Kidney (tissue), 14 donors: ENCODE results near the gene PPIF. TPM values are rescaled to one million over a fixed set of nuclear protein-coding genes. Genes with fewer than 3 reads are reported as not detected.

Experiments
- DNase-seq, 5 donors: peaks; one replicate each; pipeline ENCODE4 v3.0.0-alpha.2; 2013 to 2020
- FAIRE-seq: peaks from 2 replicates; lab custom pipeline; 2012; peaks lifted over from hg19 to GRCh38; lab: Jason Lieb, UNC
- H3K27ac ChIP-seq, 2 donors: one replicate each; pipeline ENCODE4 v1.7.0; 2013; ENCODE audit warnings: low read depth in 2 of 2, low read length in 2 of 2, inconsistent platforms in 1 of 2
- H3K27me3 ChIP-seq: one replicate; pipeline ENCODE4 v1.7.1; 2013; ENCODE audit warnings: low read length, inconsistent platforms; ENCODE audit not compliant: control insufficient read depth, insufficient read depth
- H3K36me3 ChIP-seq, 3 donors: one replicate each; pipeline versions ENCODE4 v1.7.0 to v1.7.1; 2013; ENCODE audit warnings: low read length in 3 of 3, control low read depth in 1 of 3, inconsistent platforms in 1 of 3; ENCODE audit not compliant: insufficient read depth in 3 of 3, control insufficient read depth in 2 of 3
- H3K4me1 ChIP-seq, 3 donors: one replicate each; pipeline versions ENCODE4 v1.7.0 to v1.7.1; 2013; ENCODE audit warnings: low read length in 3 of 3, inconsistent platforms in 1 of 3, low read depth in 1 of 3; ENCODE audit not compliant: control insufficient read depth in 2 of 3, insufficient read depth in 2 of 3
- H3K4me3 ChIP-seq, 3 donors: one replicate each; pipeline versions ENCODE4 v1.7.0 to v1.8.1; 2013; ENCODE audit warnings: low read length in 3 of 3, control low read depth in 1 of 3, inconsistent platforms in 1 of 3
- H3K9ac ChIP-seq, 3 donors: one replicate each; pipeline versions ENCODE4 v1.7.0 to v1.7.1; 2013; ENCODE audit warnings: low read length in 3 of 3, control low read depth in 1 of 3, inconsistent platforms in 1 of 3
- H3K9me3 ChIP-seq, 3 donors: one replicate each; pipeline versions ENCODE4 v1.7.0 to v1.7.1; 2013; ENCODE audit warnings: low read length in 3 of 3, control low read depth in 1 of 3, inconsistent platforms in 1 of 3; ENCODE audit not compliant: control insufficient read depth in 2 of 3, insufficient read depth in 1 of 3
- intact Hi-C: fragments of 100-400 bp; cut with DNase I; formaldehyde crosslinking; loops from one replicate; pipeline ENCODE4 v1.11.1; 2022
- polyA plus RNA-seq: library from polyadenylated mRNA; stranded (reverse); fragments of 350-450 nt; fragmentation: Illumina TruSeq; extraction: RNeasy Lipid Tissue Mini Kit (QIAGEN cat#74804); gene quantifications from one replicate; pipeline ENCODE4 v1.2.3, GENCODE V29; 2014; ENCODE audit warnings: low read depth, low replicate concordance; ENCODE audit not compliant: insufficient read depth
- total RNA-seq: library from RNA; stranded (reverse); fragmentation: NEBNext Ultra II Directional; extraction: Animal tissue kit (Norgen Biotek cat#: 25700); gene quantifications from one replicate; pipeline ENCODE4 v1.2.1, GENCODE V29; 2021
- TF ChIP-seq, protein P1 (sequence below): IDR thresholded peaks from 3 replicates; pipeline ENCODE4 v1.5.1; 2012; ENCODE audit warnings: mild to moderate bottlenecking, moderate library complexity, borderline replicate concordance; ENCODE audit not compliant: insufficient read depth; ENCODE audit errors: extremely low read depth
- donor health status: control.
- donor health status: control.
- donor health status: control.
- donor health status: control.
- donor health status: control.
- donor health status: DM: yes; HTN: yes; CAD: no.
- donor health status: Normal renal cell carcinoma (clear cell type).

PPIF gene
- total and polyA plus RNA-seq, 2 donors from 2014 or later, result 36.7 to 120 TPM

DNA sequence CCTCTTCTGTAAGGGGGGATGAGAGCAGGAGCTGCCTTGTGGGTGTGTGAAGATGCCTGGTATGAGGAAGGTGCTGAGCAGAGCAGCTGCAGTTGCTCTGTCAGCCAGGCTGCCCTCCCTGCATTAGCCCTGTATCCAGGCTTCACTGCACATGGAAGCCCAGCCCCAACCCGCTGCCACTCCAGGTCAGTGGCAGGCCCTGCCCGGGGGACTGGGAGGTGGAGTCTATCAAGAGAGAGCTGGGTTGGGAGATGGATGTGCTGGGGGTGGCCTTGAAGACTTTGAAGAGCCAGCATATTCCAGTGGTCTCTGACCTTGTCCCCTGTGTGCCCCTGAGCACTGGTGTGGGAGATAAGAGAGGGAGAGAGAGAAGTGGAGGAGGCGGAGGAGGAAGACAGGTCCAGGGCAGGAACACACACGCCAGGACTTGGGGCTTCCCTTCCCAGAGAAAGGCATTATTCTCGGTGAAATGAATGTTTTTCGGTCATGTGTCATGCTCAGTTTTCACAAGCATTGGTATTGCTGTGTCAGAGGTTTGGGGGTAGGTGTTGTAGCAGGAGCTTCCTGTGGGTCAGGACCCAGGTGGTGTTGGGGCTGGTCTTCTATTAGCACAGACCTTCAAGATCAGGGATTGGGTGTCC, 2.6 kb downstream of the PPIF start:
- Histone ChIP-seq H3K4me1 (peaks cover 0 to 13% (median 5%) of the 10 kb centered on the region in 3 donors), H3K27ac (no peak overlapping the region), H3K4me3 (no peak overlapping the region), H3K27me3 (no peaks in the 10 kb centered on the region), H3K9ac (no peak overlapping the region), H3K36me3 (peaks cover 7 to 48% (median 17%) of the 10 kb centered on the region in 3 donors), H3K9me3 (no peaks in the 10 kb centered on the region)
- TF ChIP-seq, protein P1, sequence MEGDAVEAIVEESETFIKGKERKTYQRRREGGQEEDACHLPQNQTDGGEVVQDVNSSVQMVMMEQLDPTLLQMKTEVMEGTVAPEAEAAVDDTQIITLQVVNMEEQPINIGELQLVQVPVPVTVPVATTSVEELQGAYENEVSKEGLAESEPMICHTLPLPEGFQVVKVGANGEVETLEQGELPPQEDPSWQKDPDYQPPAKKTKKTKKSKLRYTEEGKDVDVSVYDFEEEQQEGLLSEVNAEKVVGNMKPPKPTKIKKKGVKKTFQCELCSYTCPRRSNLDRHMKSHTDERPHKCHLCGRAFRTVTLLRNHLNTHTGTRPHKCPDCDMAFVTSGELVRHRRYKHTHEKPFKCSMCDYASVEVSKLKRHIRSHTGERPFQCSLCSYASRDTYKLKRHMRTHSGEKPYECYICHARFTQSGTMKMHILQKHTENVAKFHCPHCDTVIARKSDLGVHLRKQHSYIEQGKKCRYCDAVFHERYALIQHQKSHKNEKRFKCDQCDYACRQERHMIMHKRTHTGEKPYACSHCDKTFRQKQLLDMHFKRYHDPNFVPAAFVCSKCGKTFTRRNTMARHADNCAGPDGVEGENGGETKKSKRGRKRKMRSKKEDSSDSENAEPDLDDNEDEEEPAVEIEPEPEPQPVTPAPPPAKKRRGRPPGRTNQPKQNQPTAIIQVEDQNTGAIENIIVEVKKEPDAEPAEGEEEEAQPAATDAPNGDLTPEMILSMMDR, result no peak
- intact Hi-C loops, result no loop called here
- FAIRE-seq, result no peak
- peak; percentile 50 to 77 (median 63) for DNase-seq

DNA sequence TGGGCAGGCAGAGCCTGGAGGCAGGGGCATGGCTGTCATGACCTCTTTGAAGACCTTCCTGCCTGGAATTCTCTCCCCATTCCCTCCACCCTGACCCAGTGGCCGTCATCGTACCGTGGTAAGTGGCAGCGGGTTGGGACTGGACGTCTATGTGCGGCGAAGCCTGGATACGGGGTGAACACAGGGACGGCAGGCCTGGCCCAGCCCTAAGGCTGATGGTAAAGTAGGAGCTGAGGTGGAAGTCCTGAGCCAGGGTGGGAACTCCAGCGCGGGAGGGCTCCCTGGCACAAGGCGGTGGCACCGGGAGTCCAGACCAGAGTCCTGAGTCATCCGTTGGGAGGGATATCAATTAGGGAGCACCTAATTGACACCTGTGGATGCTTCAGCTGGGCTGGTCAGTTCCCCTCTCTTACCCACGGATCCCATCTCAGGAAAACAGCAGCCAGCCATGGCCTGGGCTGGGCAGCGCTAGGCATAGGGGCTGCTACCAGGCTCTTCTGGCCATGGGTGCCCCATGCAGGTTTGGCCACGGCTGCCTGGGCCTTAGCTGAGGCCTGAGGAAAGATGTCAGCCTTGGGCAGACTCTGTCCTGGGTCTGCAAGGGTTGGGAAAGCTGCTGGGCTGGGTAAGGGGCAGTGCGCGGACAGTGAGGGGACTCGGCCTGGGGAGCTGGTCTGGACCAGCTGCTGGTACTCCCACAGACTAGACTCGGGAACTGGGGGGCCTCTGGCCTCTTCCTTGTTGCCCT, 3.3 kb downstream of the PPIF start:
- DNase-seq (no peak), FAIRE-seq (no peak)
- Histone ChIP-seq H3K9ac (no peak overlapping the region), H3K36me3 (peaks cover 7 to 48% (median 17%) of the 10 kb centered on the region in 3 donors), H3K27ac (no peak overlapping the region), H3K9me3 (no peaks in the 10 kb centered on the region), H3K27me3 (no peaks in the 10 kb centered on the region), H3K4me3 (no peak overlapping the region), H3K4me1 (peaks cover 0 to 13% (median 5%) of the 10 kb centered on the region in 3 donors)
- intact Hi-C loops, result no loop called here
- TF ChIP-seq, protein P1, result no peak

DNA sequence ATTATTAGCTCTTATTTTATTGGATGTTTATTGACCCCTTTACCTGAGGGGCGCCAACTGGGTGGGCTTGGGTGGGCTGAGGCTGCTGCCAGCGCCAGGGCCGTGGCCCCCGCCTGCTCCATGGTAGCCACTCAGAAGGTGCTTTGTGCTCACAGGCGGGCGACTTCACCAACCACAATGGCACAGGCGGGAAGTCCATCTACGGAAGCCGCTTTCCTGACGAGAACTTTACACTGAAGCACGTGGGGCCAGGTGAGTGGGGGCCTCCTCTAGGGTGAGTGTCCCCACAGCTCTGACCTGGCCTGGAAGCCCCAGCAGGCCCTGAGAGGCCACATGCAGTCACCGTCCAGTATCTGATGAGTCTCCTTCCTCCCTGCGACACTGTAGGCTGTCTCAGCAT, 4.1 kb downstream of the PPIF start:
- Histone ChIP-seq H3K4me3 (no peak overlapping the region), H3K9ac (no peak overlapping the region), H3K27ac (no peak overlapping the region), H3K27me3 (no peaks in the 10 kb centered on the region), H3K36me3 (peaks cover 7 to 48% (median 17%) of the 10 kb centered on the region in 3 donors), H3K4me1 (peaks cover 0 to 13% (median 5%) of the 10 kb centered on the region in 3 donors), H3K9me3 (no peaks in the 10 kb centered on the region)
- DNase-seq (peak in 1 of 5 donors; percentile 51), FAIRE-seq (no peak)
- TF ChIP-seq, protein P1, result no peak
- intact Hi-C loops, result no loop called here
